ENCODE results near the gene ACACB. TPM values are rescaled to one million over a fixed set of nuclear protein-coding genes. Genes with fewer than 3 reads are reported as not detected.

ACACB gene
- total and polyA plus RNA-seq, 2 experiments from 2014 or later = 6.2 to 15.4 TPM

- ATAC-seq (no peak), DNase-seq (ENCODE audit: low spot score) (peak; percentile 27)
- Histone ChIP-seq H3K9me2 (ENCODE audit: insufficient read depth) (no peaks in the 10 kb centered on the region), H4K20me1 (replicated peaks; ENCODE audit: insufficient read depth) (no peaks in the 10 kb centered on the region), H3K36me3 (ENCODE audit: insufficient read depth) (no peaks in the 10 kb centered on the region), H3K4me3 (no peak overlapping the region), H3K4me2 (no peak overlapping the region), H3K27ac (ENCODE audit: low read depth) (no peak overlapping the region), H2AFZ (no peak overlapping the region), H3K79me2 (replicated peaks; ENCODE audit: insufficient read depth) (no peaks in the 10 kb centered on the region), H3F3A (replicated peaks; ENCODE audit: low read depth) (no peaks in the 10 kb centered on the region), H3K27me3 (ENCODE audit: insufficient read depth) (no peaks in the 10 kb centered on the region), H3K4me1 (ENCODE audit: insufficient read depth) (no peaks in the 10 kb centered on the region; the same call in 1 of the 2 replicates)
- Mint-ChIP-seq H3K27ac (peak overlapping the region; percentile 82; the same call in 1 of the 2 replicates), H3K36me3 (ENCODE audit: low read depth) (peaks cover 3% of the 10 kb centered on the region; the same call in 1 of the 3 replicates), H3K4me3 (no peak overlapping the region), H3K9me3 (no peaks in the 10 kb centered on the region), H3K4me1 (peaks cover 16% of the 10 kb centered on the region), H3K27me3 (ENCODE audit: insufficient read depth, low read depth, poor library complexity) (peaks cover 2% of the 10 kb centered on the region)
- TF ChIP-seq POLR2AphosphoS5 (IDR thresholded peaks at IDR 0.05; ENCODE audit: low read depth) (no peak), CREB1 (CRISPR knock-in tag; IDR thresholded peaks at IDR 0.05; ENCODE audit: low read depth) (no peak), EZH2 (IDR thresholded peaks at IDR 0.05; ENCODE audit: low read depth, unreplicated experiment) (no peak), STAT1 (IDR thresholded peaks at IDR 0.05; ENCODE audit: unreplicated experiment) (no peak), ZNF331 (CRISPR knock-in tag; IDR thresholded peaks at IDR 0.05; ENCODE audit: low read depth) (no peak), JUNB (IDR thresholded peaks at IDR 0.05; ENCODE audit: unreplicated experiment) (no peak), ZNF114 (CRISPR knock-in tag; IDR thresholded peaks at IDR 0.05) (no peak), EZH2phosphoT487 (IDR thresholded peaks at IDR 0.05; ENCODE audit: unreplicated experiment) (no peak), NANOG (IDR thresholded peaks at IDR 0.05; ENCODE audit: borderline replicate concordance) (no peak), REST (IDR thresholded peaks at IDR 0.05; ENCODE audit: unreplicated experiment) (no peak)
- TF ChIP-seq, protein P1, sequence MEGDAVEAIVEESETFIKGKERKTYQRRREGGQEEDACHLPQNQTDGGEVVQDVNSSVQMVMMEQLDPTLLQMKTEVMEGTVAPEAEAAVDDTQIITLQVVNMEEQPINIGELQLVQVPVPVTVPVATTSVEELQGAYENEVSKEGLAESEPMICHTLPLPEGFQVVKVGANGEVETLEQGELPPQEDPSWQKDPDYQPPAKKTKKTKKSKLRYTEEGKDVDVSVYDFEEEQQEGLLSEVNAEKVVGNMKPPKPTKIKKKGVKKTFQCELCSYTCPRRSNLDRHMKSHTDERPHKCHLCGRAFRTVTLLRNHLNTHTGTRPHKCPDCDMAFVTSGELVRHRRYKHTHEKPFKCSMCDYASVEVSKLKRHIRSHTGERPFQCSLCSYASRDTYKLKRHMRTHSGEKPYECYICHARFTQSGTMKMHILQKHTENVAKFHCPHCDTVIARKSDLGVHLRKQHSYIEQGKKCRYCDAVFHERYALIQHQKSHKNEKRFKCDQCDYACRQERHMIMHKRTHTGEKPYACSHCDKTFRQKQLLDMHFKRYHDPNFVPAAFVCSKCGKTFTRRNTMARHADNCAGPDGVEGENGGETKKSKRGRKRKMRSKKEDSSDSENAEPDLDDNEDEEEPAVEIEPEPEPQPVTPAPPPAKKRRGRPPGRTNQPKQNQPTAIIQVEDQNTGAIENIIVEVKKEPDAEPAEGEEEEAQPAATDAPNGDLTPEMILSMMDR (conservative IDR thresholded peaks at IDR 0.05; ENCODE audit: low read depth in 2 of 2) = no peak
- TF ChIP-seq, protein P2, sequence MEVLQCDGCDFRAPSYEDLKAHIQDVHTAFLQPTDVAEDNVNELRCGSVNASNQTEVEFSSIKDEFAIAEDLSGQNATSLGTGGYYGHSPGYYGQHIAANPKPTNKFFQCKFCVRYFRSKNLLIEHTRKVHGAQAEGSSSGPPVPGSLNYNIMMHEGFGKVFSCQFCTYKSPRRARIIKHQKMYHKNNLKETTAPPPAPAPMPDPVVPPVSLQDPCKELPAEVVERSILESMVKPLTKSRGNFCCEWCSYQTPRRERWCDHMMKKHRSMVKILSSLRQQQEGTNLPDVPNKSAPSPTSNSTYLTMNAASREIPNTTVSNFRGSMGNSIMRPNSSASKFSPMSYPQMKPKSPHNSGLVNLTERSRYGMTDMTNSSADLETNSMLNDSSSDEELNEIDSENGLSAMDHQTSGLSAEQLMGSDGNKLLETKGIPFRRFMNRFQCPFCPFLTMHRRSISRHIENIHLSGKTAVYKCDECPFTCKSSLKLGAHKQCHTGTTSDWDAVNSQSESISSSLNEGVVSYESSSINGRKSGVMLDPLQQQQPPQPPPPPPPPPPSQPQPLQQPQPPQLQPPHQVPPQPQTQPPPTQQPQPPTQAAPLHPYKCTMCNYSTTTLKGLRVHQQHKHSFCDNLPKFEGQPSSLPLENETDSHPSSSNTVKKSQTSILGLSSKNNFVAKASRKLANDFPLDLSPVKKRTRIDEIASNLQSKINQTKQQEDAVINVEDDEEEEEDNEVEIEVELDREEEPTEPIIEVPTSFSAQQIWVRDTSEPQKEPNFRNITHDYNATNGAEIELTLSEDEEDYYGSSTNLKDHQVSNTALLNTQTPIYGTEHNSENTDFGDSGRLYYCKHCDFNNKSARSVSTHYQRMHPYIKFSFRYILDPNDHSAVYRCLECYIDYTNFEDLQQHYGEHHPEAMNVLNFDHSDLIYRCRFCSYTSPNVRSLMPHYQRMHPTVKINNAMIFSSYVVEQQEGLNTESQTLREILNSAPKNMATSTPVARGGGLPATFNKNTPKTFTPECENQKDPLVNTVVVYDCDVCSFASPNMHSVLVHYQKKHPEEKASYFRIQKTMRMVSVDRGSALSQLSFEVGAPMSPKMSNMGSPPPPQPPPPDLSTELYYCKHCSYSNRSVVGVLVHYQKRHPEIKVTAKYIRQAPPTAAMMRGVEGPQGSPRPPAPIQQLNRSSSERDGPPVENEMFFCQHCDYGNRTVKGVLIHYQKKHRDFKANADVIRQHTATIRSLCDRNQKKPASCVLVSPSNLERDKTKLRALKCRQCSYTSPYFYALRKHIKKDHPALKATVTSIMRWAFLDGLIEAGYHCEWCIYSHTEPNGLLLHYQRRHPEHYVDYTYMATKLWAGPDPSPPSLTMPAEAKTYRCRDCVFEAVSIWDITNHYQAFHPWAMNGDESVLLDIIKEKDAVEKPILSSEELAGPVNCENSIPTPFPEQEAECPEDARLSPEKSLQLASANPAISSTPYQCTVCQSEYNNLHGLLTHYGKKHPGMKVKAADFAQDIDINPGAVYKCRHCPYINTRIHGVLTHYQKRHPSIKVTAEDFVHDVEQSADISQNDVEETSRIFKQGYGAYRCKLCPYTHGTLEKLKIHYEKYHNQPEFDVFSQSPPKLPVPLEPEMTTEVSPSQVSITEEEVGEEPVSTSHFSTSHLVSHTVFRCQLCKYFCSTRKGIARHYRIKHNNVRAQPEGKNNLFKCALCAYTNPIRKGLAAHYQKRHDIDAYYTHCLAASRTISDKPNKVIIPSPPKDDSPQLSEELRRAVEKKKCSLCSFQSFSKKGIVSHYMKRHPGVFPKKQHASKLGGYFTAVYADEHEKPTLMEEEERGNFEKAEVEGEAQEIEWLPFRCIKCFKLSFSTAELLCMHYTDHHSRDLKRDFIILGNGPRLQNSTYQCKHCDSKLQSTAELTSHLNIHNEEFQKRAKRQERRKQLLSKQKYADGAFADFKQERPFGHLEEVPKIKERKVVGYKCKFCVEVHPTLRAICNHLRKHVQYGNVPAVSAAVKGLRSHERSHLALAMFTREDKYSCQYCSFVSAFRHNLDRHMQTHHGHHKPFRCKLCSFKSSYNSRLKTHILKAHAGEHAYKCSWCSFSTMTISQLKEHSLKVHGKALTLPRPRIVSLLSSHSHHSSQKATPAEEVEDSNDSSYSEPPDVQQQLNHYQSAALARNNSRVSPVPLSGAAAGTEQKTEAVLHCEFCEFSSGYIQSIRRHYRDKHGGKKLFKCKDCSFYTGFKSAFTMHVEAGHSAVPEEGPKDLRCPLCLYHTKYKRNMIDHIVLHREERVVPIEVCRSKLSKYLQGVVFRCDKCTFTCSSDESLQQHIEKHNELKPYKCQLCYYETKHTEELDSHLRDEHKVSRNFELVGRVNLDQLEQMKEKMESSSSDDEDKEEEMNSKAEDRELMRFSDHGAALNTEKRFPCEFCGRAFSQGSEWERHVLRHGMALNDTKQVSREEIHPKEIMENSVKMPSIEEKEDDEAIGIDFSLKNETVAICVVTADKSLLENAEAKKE (CRISPR knock-in tag; IDR thresholded peaks at IDR 0.05) = no peak
Observed at GRCh38 chr12:109261087-109261486, 144.7 kb downstream of the ACACB start.

All from GM23338 (cell line).